Neuron (in vitro differentiated cells): Measurements from ENCODE around the gene HOXA3.

Source experiments
- H2AFZ ChIP-seq: one replicate; pipeline ENCODE4 v1.6.1; 2013; ENCODE audit warnings: low read depth, mild to moderate bottlenecking, inconsistent platforms, low read length, moderate library complexity
- H3K27me3 ChIP-seq: one replicate; pipeline ENCODE4 v1.6.1; 2013; ENCODE audit warnings: low read length; ENCODE audit not compliant: insufficient read depth
- H3K36me3 ChIP-seq: one replicate; pipeline ENCODE4 v1.6.1; 2013; ENCODE audit warnings: low read length; ENCODE audit not compliant: insufficient read depth
- H3K4me1 ChIP-seq: one replicate; pipeline ENCODE4 v1.6.1; 2013; ENCODE audit warnings: low read length; ENCODE audit not compliant: insufficient read depth
- H3K4me3 ChIP-seq: 2 replicates; pipeline ENCODE4 v1.5.1; 2013; ENCODE audit warnings: mild to moderate bottlenecking, low read length, moderate library complexity
- H3K9me3 ChIP-seq: one replicate; pipeline ENCODE4 v1.6.1; 2013; ENCODE audit warnings: low read length

The HOXA3 gene

DNA sequence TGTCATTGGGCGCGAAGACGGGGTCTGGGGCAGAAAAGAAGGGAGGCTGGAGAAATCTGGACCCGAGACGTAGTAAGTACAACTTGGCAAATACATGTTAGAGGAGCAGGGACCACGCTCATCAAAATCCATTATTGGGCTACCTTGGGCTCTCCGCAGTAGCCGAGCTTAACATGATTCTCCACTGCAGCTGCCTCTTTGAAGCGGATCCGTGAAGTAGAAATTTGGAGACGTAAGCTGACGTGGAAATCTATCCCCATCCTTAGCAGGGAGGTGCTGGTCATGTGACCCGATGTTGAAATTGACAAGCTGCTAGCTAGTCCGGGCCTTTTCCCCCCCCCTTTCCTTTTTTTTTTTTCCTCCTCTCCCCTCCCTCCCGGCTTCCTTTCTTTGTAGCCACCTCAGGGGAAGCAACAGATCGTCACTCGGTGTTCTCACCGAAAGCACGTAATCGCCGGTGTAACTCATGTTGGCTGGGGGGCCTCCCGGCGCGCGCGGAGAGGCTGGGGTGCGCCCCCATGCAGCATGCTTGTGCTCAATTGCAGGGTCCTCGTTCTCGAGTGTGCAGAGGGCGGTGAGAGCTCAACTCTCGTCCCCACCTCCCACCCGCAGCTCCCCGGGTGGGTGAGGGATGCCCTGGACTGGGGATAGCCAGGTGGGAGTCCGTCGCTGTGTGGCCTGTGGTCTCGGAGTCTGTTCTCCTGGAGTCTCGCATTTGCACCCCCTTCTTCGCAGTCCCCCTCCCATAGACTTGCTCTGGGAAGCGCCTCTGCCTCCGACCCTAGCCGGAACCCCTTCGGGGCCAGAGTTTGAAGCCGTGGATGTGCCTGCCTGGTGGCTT lies 32.9 kb upstream of the HOXA3 start, which contains the start of gene HOXA11:
Gene HOXA11 (minus strand): TSS at position 220 of the 841 bp plus-strand sequence. CDS start 88 bp downstream, at position 132.
- H2AFZ ChIP-seq: peak within 1 kb of the TSS; percentile 91
- no peaks in the 10 kb centered on the region for H3K36me3 ChIP-seq
- no peaks in the 10 kb centered on the region for H3K9me3 ChIP-seq
- peak within 1 kb of the TSS; percentile 37 for H3K4me3 ChIP-seq
- peaks cover 3% of the 10 kb centered on the region for H3K4me1 ChIP-seq
- peaks cover 96% of the 10 kb centered on the region for H3K27me3 ChIP-seq

DNA sequence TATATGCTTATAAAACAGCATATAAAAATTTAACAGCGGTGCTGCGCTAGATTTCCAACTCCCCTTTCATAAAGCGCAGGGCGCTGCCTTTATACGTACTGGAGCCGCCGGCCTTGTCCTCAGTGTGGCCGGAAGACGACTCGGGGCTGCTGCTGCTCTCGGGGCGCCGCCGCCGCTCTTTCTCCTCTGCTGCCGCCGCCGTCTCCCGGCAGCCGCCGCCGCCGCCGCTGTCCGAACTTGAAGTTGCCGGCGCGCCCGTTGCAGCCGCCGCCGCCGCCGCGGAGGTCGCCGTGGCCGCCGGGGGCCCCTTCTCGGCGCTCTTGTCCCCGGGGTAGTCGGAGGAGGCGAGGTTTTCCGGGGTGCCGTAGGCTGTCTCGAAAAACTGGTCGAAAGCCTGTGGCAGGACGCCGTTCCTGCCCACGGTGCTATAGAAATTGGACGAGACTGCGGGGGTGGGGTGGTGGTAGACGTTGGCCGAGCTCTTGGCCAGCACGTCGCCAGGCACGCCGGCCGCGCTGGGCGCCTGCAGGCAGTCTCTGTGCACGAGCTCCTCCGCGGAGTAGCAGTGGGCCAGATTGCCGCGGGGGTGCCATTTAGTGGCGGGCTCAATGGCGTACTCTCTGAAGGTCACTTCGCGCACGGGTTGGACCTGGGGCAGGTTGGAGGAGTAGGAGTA lies 32.1 kb upstream of the HOXA3 start:
- no peaks in the 10 kb centered on the region for H3K9me3 ChIP-seq
- H3K4me3 ChIP-seq: peak overlapping the region; percentile 37
- peak overlapping the region; percentile 91 for H2AFZ ChIP-seq
- peaks cover 96% of the 10 kb centered on the region for H3K27me3 ChIP-seq
- no peaks in the 10 kb centered on the region for H3K36me3 ChIP-seq
- H3K4me1 ChIP-seq: peaks cover 7% of the 10 kb centered on the region

DNA sequence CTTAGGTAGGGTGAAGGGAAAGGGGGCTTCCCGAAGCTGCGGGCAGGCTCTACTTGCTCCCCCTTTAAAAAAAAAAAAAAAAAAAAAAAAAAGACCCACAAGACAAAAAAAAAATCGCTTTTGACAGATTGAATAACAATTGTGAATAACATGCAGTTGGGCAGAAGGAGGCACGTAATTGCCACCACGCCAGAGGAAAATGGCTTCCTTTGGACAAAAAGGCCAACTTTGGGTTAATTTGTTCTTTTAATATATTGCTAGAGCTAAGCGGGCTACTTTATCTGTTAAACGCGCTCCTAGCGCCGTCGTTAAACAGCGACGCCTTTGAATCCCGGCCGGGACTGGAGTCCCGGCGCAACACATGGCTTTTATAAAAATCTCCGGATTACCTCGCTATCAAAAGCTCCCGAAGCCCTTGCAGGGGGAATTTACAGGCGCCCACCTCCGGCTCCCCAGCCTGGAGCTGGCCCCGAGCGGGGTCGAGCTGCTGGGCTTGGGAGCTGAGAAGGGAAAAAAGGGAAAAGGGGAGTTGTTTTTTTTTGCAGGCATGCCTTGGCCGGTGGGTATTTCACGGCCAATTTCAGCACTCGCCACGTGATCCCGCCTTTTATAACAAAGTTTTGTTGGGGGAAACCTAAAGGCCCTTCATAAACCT lies 31.4 kb upstream of the HOXA3 start:
- Histone ChIP-seq H3K27me3 (peaks cover 96% of the 10 kb centered on the region), H3K4me3 (peak overlapping the region; percentile 37), H2AFZ (peak overlapping the region; percentile 91), H3K4me1 (peaks cover 9% of the 10 kb centered on the region), H3K9me3 (no peaks in the 10 kb centered on the region), H3K36me3 (no peaks in the 10 kb centered on the region)

DNA sequence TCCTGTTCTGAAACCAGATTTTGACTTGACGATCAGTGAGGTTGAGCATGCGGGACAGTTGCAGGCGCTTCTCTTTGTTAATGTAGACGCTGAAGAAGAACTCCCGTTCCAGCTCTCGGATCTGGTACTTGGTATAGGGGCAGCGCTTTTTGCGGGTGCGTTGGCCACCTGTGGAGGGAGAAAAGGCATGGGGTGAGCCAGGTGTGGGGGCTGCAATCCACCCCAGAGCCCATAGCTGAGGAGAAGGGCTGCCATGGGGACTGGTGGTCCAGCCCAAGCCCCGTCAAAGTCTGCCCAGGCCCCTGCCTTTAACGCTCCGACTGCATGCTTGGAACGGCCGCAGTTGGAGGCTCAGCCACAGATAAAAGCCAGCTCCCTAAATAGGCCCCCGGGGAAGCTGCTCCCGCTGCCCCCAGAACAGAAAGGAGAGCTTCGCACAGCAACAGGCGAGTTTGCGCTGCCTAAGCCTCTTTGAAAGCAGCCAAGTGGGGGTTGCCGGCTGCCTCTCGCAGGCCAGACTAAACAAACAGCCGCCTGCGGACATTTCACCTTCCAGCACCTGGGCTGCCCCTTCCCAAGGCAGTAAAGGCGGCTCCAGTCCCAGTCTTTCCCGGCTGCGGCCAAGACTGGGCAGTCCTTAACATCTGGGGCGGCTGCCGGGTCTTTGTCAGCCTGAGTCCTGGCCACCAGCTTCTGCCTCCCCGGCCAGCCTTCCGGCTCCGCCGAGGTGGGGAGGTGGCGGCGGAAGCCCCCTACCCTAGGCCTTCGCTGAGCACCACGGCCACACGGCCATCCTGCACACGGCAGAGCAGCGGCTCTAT lies 30.7 kb upstream of the HOXA3 start:
- H3K9me3 ChIP-seq: no peaks in the 10 kb centered on the region
- peaks cover 9% of the 10 kb centered on the region for H3K4me1 ChIP-seq
- no peak overlapping the region for H3K4me3 ChIP-seq
- H2AFZ ChIP-seq: no peak overlapping the region
- peaks cover 96% of the 10 kb centered on the region for H3K27me3 ChIP-seq
- H3K36me3 ChIP-seq: no peaks in the 10 kb centered on the region

DNA sequence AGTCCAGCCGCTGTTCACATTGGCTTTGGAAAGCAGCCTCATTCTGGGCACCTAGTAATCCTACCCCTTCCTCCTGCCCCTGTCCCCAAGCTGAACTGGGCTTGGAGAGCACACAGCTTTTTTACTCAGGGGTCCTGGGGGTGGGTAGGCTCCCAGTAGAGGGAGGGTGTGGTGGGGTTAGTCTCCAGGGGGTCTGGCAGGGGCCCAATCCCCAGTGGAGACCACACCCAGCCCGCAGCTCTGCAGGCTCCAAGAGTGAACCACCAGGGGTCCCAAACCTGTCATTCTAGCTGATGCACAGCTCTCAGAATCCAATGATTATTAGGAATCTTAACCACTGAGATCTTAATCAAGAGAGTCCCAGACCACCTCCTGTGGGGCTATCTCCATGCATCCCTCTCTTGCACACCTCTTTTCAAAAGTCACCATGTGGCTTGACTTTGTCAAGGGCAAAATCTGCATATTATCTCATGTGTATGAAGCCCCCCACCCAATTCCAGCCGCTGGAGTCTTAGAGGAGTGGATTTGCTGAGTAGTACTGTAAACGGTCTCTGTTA lies 30.0 kb upstream of the HOXA3 start:
- Histone ChIP-seq H3K9me3 (no peaks in the 10 kb centered on the region), H3K4me1 (peaks cover 9% of the 10 kb centered on the region), H3K4me3 (no peak overlapping the region), H2AFZ (no peak overlapping the region), H3K36me3 (no peaks in the 10 kb centered on the region), H3K27me3 (peaks cover 96% of the 10 kb centered on the region)

DNA sequence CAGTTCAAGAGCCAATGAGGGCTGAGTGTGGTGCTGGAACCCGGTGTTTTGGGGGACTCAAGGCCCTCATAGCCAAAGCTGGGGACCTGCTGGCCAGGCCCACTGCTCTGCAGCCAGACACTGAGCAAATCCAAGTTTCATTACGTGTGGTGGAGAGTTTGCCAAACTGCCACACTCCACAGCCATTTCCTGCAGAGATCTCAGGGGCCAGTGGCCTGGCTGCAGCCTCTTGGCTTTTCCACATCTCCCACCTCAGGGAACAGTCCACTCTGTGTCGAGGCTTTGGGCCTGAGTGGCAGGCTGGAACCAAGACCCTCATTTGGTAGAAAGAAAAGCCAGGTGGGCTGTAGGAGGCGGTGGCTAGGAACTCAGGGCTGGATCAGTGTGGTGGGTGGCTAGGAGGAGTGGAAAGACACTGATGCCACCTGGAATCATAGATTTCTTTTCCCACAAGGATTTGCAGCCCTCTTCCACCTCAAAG lies 29.5 kb upstream of the HOXA3 start:
- H3K27me3 ChIP-seq: peaks cover 96% of the 10 kb centered on the region
- H3K4me3 ChIP-seq: no peak overlapping the region
- peaks cover 9% of the 10 kb centered on the region for H3K4me1 ChIP-seq
- H2AFZ ChIP-seq: no peak overlapping the region
- H3K9me3 ChIP-seq: no peaks in the 10 kb centered on the region
- H3K36me3 ChIP-seq: no peaks in the 10 kb centered on the region

DNA sequence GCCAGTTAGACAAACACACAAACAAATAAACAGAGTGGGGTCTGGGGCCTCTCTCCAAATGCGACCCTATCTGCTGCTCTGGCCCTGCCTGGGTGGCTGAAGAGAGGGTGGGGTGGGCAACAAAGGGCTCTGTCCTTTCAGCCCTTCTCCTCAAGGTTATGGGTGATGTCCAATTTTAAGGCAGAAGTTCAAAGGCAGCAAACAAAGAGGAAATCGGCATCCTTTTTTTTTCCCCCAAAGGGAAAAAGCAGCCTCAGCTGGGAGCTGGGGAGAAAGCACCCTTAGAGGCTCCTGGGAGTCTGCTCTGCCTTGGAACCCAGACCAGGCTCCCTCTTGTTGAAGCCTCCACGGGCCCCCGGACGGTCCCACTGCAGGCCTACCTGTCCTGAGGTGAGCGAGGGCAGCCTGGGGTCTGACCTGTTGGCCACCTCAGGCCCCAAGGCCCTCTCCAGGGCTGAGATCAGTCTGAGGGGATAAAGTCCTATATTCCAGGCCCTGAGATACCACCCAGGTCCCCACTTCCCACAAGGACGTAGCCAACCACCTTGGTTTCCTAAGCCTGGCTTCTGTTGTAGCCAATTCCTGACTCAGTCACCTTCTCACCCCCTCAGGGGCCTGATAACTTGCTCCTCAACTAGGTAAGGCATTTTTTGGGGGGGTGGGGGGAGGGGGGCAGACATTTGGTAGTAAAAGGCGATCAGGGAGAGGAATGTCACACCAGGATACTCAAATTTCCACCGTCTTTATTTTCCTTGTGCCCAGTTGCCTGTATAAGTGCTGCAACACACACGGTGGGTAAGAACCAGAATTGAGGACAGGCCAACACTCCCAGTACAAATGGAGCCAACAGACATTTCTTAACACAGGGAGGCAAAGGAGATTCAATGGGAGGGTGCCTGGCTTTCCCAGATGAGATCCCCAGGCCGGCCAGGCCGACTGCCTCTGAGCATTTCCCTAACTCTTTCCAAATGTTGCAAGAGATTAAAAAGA lies 28.3 kb upstream of the HOXA3 start:
- no peak overlapping the region for H3K4me3 ChIP-seq
- H2AFZ ChIP-seq: no peak overlapping the region
- H3K27me3 ChIP-seq: peaks cover 96% of the 10 kb centered on the region
- H3K36me3 ChIP-seq: no peaks in the 10 kb centered on the region
- peaks cover 9% of the 10 kb centered on the region for H3K4me1 ChIP-seq
- H3K9me3 ChIP-seq: no peaks in the 10 kb centered on the region

DNA sequence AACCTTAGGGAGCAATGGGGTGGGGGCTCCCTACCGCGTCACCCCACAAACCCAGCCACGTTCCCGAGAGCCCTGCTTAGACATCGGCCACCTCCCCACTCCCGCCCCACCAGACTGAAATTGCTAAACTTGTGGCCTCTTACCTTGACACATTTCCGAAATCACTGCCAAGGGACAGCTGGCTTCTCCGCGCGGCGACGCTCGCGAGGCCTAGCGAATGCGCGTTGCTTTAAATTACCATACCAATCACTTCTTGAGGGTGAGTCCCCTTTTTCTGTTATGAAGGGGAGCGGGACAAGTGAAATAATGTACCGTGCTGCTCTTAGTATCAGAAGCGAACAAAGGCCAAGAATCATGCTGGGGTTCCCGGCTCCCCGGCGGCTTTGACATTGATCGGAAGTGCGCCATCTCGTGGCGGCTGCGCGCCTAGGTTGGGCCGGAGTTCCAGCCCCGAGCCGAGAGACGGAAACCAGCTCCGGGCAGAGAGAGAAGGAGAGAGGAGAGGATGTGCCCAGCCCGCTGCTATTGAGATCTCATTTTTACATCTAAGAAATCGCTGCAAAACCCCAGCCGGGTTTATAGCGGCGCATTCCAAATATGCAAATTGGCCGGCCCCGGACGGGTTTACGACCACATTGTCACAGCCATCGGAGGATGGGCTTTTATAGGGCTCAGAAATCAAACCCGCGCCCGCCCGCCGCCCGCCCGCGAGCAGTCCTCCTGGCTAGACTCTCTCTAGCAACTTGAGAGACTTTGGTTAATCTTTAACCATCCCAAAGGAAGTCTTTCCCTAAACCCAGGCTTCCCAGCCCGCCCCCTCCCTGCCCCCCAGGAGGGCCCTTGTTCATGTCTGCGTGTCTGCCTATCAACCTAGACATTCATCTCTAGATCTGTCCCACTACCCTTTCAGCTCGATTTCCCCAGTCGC lies 27.4 kb upstream of the HOXA3 start:
- peaks cover 3% of the 10 kb centered on the region for H3K9me3 ChIP-seq
- H3K4me3 ChIP-seq: no peak overlapping the region
- no peaks in the 10 kb centered on the region for H3K36me3 ChIP-seq
- no peak overlapping the region for H2AFZ ChIP-seq
- peaks cover 9% of the 10 kb centered on the region for H3K4me1 ChIP-seq
- peaks cover 96% of the 10 kb centered on the region for H3K27me3 ChIP-seq

DNA sequence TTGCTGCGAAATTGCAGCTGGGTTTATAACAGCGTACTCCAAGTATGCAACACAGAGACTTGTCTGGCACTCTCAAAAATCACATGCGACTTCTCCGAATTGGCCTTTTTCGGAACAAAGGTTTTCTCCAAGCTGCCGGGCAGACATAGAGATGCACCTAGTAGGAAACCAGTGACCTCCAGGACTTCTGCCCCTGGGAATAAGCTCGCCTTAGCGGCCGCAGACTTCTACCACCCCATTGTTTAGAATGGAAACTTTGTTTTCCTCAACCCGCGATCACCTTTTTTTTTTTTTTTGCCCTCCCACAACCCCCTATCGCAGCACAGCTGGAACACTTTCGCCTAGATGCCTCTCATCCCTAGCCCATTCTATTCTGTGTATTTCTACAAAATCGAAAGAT lies 26.6 kb upstream of the HOXA3 start:
- H3K9me3 ChIP-seq: peaks cover 5% of the 10 kb centered on the region
- H3K4me1 ChIP-seq: peaks cover 6% of the 10 kb centered on the region
- no peak overlapping the region for H2AFZ ChIP-seq
- H3K4me3 ChIP-seq: no peak overlapping the region
- no peaks in the 10 kb centered on the region for H3K36me3 ChIP-seq
- H3K27me3 ChIP-seq: peaks cover 98% of the 10 kb centered on the region

DNA sequence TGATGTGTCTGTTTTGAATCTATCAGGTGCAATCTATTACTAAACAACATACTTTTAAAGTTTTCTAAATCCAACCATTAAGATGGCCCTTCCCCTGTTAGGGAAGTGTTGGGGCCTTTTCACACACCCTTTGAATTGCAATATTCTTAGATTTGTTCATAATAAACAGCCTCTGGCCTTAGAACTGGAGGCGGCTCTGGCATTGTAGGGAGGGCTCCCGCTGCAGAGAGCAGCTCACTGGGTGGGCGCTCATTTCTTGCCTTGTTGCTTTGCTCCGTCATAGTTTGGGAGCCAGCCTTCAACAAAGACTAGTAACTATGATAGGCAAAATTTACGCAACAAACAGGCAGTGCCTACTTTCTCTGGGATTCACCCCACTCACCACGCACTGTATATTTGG lies 26.0 kb upstream of the HOXA3 start:
- H3K9me3 ChIP-seq: peaks cover 5% of the 10 kb centered on the region
- no peaks in the 10 kb centered on the region for H3K36me3 ChIP-seq
- H3K27me3 ChIP-seq: peaks cover 98% of the 10 kb centered on the region
- peaks cover 6% of the 10 kb centered on the region for H3K4me1 ChIP-seq
- no peak overlapping the region for H3K4me3 ChIP-seq
- H2AFZ ChIP-seq: no peak overlapping the region
